ENCODE results near the gene AGBL1. TPM values are rescaled to one million over a fixed set of nuclear protein-coding genes. Genes with fewer than 3 reads are reported as not detected.
"Not testable (repeated sequence)": the region's sequence is repeated elsewhere in the genome, so short reads cannot be mapped to it uniquely, and the experiment has no call there.

Gene AGBL1
- total RNA-seq, 2 donors from 2014 or later: not detected

- H3K9me3 ChIP-seq: no peaks in the 10 kb centered on the region
- no peak for TF ChIP-seq CTCF (IDR thresholded peaks at IDR 0.05)
- H3K27ac ChIP-seq: no peak overlapping the region
- no peak for DNase-seq (ENCODE audit: low spot score)
- H3K27me3 ChIP-seq: no peaks in the 10 kb centered on the region
- H3K36me3 ChIP-seq: no peaks in the 10 kb centered on the region
- H3K4me1 ChIP-seq: no peaks in the 10 kb centered on the region
- H3K4me3 ChIP-seq: no peak overlapping the region
Measured at GRCh38 chr15:86526938-86527690, 447.4 kb downstream of the AGBL1 start.

- H3K4me1 ChIP-seq; DNase-seq (ENCODE audit: low spot score); H3K9me3 ChIP-seq; H3K27ac ChIP-seq; H3K27me3 ChIP-seq; H3K36me3 ChIP-seq; H3K4me3 ChIP-seq: not testable (repeated sequence)
Measured at GRCh38 chr15:86528094-86528493, 448.4 kb downstream of the AGBL1 start.

GRCh38 chr15:86538141-86538540 is 458.5 kb downstream of the AGBL1 start:
- Histone ChIP-seq H3K4me3 (no peak overlapping the region), H3K36me3 (no peaks in the 10 kb centered on the region), H3K4me1 (no peaks in the 10 kb centered on the region), H3K27me3 (no peaks in the 10 kb centered on the region), H3K27ac (no peak overlapping the region), H3K9me3 (no peaks in the 10 kb centered on the region)
- DNase-seq (ENCODE audit: low spot score): no peak
- TF ChIP-seq CTCF (IDR thresholded peaks at IDR 0.05): no peak

- Histone ChIP-seq H3K27ac (no peak overlapping the region), H3K9me3 (no peaks in the 10 kb centered on the region), H3K36me3 (no peaks in the 10 kb centered on the region), H3K4me1 (no peaks in the 10 kb centered on the region), H3K27me3 (no peaks in the 10 kb centered on the region), H3K4me3 (no peak overlapping the region)
- no peak for DNase-seq (ENCODE audit: low spot score)
- no peak for TF ChIP-seq CTCF (IDR thresholded peaks at IDR 0.05)
Measured at GRCh38 chr15:86540840-86541467, 461.3 kb downstream of the AGBL1 start.

- no peaks in the 10 kb centered on the region for H3K27me3 ChIP-seq
- H3K9me3 ChIP-seq: no peaks in the 10 kb centered on the region
- no peak overlapping the region for H3K27ac ChIP-seq
- H3K36me3 ChIP-seq: no peaks in the 10 kb centered on the region
- H3K4me3 ChIP-seq: no peak overlapping the region
- TF ChIP-seq CTCF (IDR thresholded peaks at IDR 0.05): no peak
- no peaks in the 10 kb centered on the region for H3K4me1 ChIP-seq
- no peak for DNase-seq (ENCODE audit: low spot score)
Measured at GRCh38 chr15:86541540-86541939, 461.9 kb downstream of the AGBL1 start.

GRCh38 chr15:86550075-86550474 is 470.4 kb downstream of the AGBL1 start:
- Histone ChIP-seq H3K4me3 (no peak overlapping the region), H3K36me3 (no peaks in the 10 kb centered on the region), H3K4me1 (no peaks in the 10 kb centered on the region), H3K9me3 (no peaks in the 10 kb centered on the region), H3K27ac (no peak overlapping the region), H3K27me3 (no peaks in the 10 kb centered on the region)
- no peak for TF ChIP-seq CTCF (IDR thresholded peaks at IDR 0.05)
- no peak for DNase-seq (ENCODE audit: low spot score)

Data from right atrium auricular region (tissue), 2 donors.